Mammary microvascular endothelial cell (primary cell): ENCODE results near the gene SREBF1. TPM values are rescaled to one million over a fixed set of nuclear protein-coding genes. Genes with fewer than 3 reads are reported as not detected.

Source experiments
- total RNA-seq: library from RNA; depleted of rRNA; stranded (reverse); fragments of >200 nt; gene quantifications from 2 replicates; pipeline ENCODE4 v1.2.3, GENCODE V29; 2015

Gene SREBF1
- total RNA-seq: 88.6 and 92.1 TPM in 2 replicates

GRCh38 chr17:17836818-17837379 is at the start of gene SREBF1:
TSS of gene SREBF1 (minus strand) at chr17:17836986. CDS start at chr17:17836817, 169 bp downstream.

Other genes with a start within 250 kb of the SREBF1 start
- 31.1 and 45.5 TPM in 2 replicates for gene PEMT, start 245.3 kb downstream of the SREBF1 start, total RNA-seq
- 11.4 and 15.6 TPM in 2 replicates for gene RAI1, start 155.5 kb downstream of the SREBF1 start, total RNA-seq
- gene TOM1L2, start 135.4 kb upstream of the SREBF1 start, total RNA-seq: 27.9 and 42.4 TPM in 2 replicates
- gene DRC3, start 135.9 kb upstream of the SREBF1 start, total RNA-seq: 0.84 and 1.6 TPM in 2 replicates
- gene ATPAF2, start 202.2 kb upstream of the SREBF1 start, total RNA-seq: 14.5 and 30.1 TPM in 2 replicates
- gene GID4, start 202.4 kb upstream of the SREBF1 start, total RNA-seq: 7.3 and 8.3 TPM in 2 replicates